Measurements from ENCODE around the gene SLC36A4. TPM values are rescaled to one million over a fixed set of nuclear protein-coding genes. Genes with fewer than 3 reads are reported as not detected.

SLC36A4 gene
- total RNA-seq, 1 donor from 2014 or later: 67.6 TPM

DNA sequence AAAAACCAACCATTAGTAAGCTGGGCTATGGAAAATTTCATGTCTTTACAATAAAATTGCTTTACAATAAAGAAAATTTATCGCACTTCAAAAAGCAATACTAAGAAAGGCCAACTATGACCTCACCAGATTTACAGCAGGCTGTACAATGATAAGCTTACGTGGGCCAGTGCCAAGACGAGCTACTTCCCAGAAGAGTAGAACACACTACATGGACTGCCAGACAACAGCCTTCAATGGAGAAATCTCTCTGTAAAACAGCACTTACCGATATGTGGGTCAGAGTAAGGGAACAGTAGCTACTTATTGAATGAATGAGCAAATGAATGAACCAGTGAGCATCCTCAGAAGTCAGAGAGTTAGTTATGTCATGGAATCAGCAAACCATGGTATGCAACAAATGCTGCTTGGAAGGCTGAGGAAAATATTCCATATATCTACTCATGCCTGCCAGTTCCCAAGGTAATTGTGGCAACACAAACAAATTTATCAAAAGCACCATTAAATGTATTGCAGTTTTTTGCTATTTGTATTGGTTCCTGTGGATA lies 74.4 kb downstream of the SLC36A4 start:
- H3K27ac Mint-ChIP-seq: no peak overlapping the region
- no peak overlapping the region for H3K4me2 ChIP-seq
- H2AFZ ChIP-seq (replicated peaks): peak overlapping the region; percentile 40

DNA sequence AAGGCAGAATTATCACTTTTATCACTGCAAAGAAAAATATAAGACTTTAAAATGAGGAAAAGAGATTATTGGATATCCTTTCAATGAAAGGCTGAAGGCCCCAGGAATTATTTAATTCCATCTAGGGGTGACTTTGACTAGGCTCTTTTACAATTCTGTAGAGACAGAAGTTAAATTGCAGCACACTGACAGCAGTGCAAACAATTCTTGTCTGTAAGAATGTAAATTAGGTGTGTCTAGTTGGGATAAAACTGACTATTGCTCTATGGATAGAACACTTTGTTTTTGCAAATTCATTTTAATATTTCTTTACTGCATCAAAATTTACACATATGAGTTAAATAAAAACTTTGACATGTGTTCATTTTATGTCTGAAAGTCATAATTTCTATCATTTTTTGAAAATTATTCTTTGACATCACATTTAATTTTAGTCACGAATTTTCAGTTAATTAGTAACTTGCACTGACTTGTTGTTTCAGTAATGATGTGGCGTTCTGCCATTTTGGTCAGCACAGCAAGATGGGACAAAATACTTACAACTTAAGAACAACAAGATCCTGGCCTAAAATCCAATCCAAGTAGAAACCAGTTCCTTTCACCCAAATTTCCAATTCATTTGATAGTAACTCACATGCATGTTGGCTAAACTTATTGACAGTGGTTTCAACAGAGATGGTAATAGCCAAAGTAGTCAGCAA lies 75.1 kb downstream of the SLC36A4 start:
- Mint-ChIP-seq H3K9me3 (no peaks in the 10 kb centered on the region), H3K4me3 (no peak overlapping the region), H3K4me1 (peaks cover under 1% of the 10 kb centered on the region), H3K27me3 (ENCODE audit: insufficient read depth, low read depth) (no peaks in the 10 kb centered on the region), H3K27ac (no peak overlapping the region), H3K36me3 (no peaks in the 10 kb centered on the region)
- Histone ChIP-seq H3K9ac (no peak overlapping the region), H3F3A (ENCODE audit: low read depth) (peaks cover 5% of the 10 kb centered on the region), H3K4me3 (no peak overlapping the region), H4K20me1 (ENCODE audit: low read depth) (no peaks in the 10 kb centered on the region), H3K9me3 (ENCODE audit: low read depth) (no peaks in the 10 kb centered on the region), H3K4me2 (no peak overlapping the region), H2AFZ (replicated peaks) (peak overlapping the region; percentile 40), H3K4me1 (peaks cover 5% of the 10 kb centered on the region), H3K79me2 (ENCODE audit: low read depth) (no peaks in the 10 kb centered on the region), H3K27me3 (no peaks in the 10 kb centered on the region), H3K36me3 (no peaks in the 10 kb centered on the region), H3K27ac (no peak overlapping the region)
- TF ChIP-seq, protein P1, sequence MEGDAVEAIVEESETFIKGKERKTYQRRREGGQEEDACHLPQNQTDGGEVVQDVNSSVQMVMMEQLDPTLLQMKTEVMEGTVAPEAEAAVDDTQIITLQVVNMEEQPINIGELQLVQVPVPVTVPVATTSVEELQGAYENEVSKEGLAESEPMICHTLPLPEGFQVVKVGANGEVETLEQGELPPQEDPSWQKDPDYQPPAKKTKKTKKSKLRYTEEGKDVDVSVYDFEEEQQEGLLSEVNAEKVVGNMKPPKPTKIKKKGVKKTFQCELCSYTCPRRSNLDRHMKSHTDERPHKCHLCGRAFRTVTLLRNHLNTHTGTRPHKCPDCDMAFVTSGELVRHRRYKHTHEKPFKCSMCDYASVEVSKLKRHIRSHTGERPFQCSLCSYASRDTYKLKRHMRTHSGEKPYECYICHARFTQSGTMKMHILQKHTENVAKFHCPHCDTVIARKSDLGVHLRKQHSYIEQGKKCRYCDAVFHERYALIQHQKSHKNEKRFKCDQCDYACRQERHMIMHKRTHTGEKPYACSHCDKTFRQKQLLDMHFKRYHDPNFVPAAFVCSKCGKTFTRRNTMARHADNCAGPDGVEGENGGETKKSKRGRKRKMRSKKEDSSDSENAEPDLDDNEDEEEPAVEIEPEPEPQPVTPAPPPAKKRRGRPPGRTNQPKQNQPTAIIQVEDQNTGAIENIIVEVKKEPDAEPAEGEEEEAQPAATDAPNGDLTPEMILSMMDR (IDR thresholded peaks at IDR 0.05): no peak
- TF ChIP-seq EZH2 (IDR thresholded peaks at IDR 0.05): no peak
- TF ChIP-seq EZH2phosphoT487 (IDR thresholded peaks at IDR 0.05): no peak
- no peak for DNase-seq (ENCODE audit: low spot score)

More for the DNA sequence above, 74.4 kb downstream of the SLC36A4 start:
- no peak for DNase-seq (ENCODE audit: low spot score)
- Mint-ChIP-seq H3K9me3 (no peaks in the 10 kb centered on the region), H3K4me1 (no peaks in the 10 kb centered on the region), H3K27me3 (ENCODE audit: insufficient read depth, low read depth) (no peaks in the 10 kb centered on the region), H3K4me3 (no peak overlapping the region), H3K36me3 (no peaks in the 10 kb centered on the region)
- no peaks in the 10 kb centered on the region for H4K20me1 ChIP-seq (ENCODE audit: low read depth)
- no peaks in the 10 kb centered on the region for H3K9me3 ChIP-seq (ENCODE audit: low read depth)
- H3K36me3 ChIP-seq: no peaks in the 10 kb centered on the region
- H3K4me3 ChIP-seq: no peak overlapping the region
- H3K27ac ChIP-seq: no peak overlapping the region
- no peaks in the 10 kb centered on the region for H3K27me3 ChIP-seq
- TF ChIP-seq, protein P1 (IDR thresholded peaks at IDR 0.05): no peak
- no peak for TF ChIP-seq EZH2phosphoT487 (IDR thresholded peaks at IDR 0.05)
- TF ChIP-seq EZH2 (IDR thresholded peaks at IDR 0.05): no peak
- no peaks in the 10 kb centered on the region for H3F3A ChIP-seq (ENCODE audit: low read depth)
- H3K9ac ChIP-seq: no peak overlapping the region
- no peaks in the 10 kb centered on the region for H3K4me1 ChIP-seq
- H3K79me2 ChIP-seq (ENCODE audit: low read depth): no peaks in the 10 kb centered on the region

DNA sequence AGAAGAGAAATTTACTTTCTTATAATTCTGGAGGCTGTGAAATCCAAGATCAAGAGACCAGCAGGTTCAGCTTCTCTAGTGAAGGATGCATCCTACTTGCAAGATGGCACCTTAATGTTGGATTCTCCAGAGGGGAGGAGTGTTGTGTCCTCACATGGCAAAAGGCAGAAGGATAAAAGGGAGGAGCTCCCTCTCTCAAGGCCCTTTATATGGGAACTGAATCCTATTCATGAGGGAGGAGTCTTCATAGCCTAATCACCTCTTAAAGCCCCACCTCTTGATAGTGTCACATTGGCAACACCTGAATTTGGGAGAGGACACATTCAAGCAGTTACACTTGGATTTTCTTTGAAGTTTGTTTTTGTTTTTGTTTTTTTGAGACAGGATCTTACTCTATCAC lies 79.5 kb downstream of the SLC36A4 start:
- Histone ChIP-seq H2AFZ (replicated peaks) (peak overlapping the region; percentile 26), H3K4me1 (peaks cover 37% of the 10 kb centered on the region), H3K9me3 (ENCODE audit: low read depth) (no peaks in the 10 kb centered on the region), H3K79me2 (ENCODE audit: low read depth) (no peaks in the 10 kb centered on the region), H3K36me3 (no peaks in the 10 kb centered on the region), H3K27me3 (no peaks in the 10 kb centered on the region), H3F3A (ENCODE audit: low read depth) (peaks cover 39% of the 10 kb centered on the region), H3K4me3 (no peak overlapping the region), H3K4me2 (no peak overlapping the region), H4K20me1 (ENCODE audit: low read depth) (no peaks in the 10 kb centered on the region), H3K27ac (no peak overlapping the region), H3K9ac (no peak overlapping the region)
- Mint-ChIP-seq H3K4me1 (peaks cover 18% of the 10 kb centered on the region), H3K27ac (no peak overlapping the region), H3K36me3 (no peaks in the 10 kb centered on the region), H3K9me3 (no peaks in the 10 kb centered on the region), H3K4me3 (no peak overlapping the region), H3K27me3 (ENCODE audit: insufficient read depth, low read depth) (no peaks in the 10 kb centered on the region)
- DNase-seq (ENCODE audit: low spot score): no peak
- no peak for TF ChIP-seq EZH2phosphoT487 (IDR thresholded peaks at IDR 0.05)
- TF ChIP-seq EZH2 (IDR thresholded peaks at IDR 0.05): no peak
- TF ChIP-seq, protein P1 (IDR thresholded peaks at IDR 0.05): no peak
